Mesothelial cell of epicardium (in vitro differentiated cells): ENCODE data around the gene RABL2B. TPM values are rescaled to one million over a fixed set of nuclear protein-coding genes. Genes with fewer than 3 reads are reported as not detected.

ENCODE experiments used
- DNase-seq, 2 experiments: peaks; one replicate each; pipeline ENCODE4 v3.0.0; 2021; ENCODE audit warnings: low spot score in 2 of 2; ENCODE audit not compliant: unreplicated experiment in 2 of 2
- H3K27ac Mint-ChIP-seq: 2 replicates; pipeline ENCODE4 v1.8.0; 2021; ENCODE audit warnings: mixed read lengths
- H3K27me3 Mint-ChIP-seq: 2 replicates; pipeline ENCODE4 v1.8.0; 2021; ENCODE audit warnings: low read depth, mixed read lengths
- H3K36me3 Mint-ChIP-seq: 2 replicates; pipeline ENCODE4 v1.8.0; 2021; ENCODE audit warnings: mixed read lengths
- H3K4me1 Mint-ChIP-seq: 2 replicates; pipeline ENCODE4 v1.8.0; 2021; ENCODE audit warnings: mixed read lengths
- H3K4me3 Mint-ChIP-seq: 2 replicates; pipeline ENCODE4 v1.8.0; 2021; ENCODE audit warnings: mild to moderate bottlenecking, moderate library complexity, mixed read lengths
- H3K9me3 Mint-ChIP-seq: 2 replicates; pipeline ENCODE4 v1.8.0; 2021; ENCODE audit warnings: mixed read lengths
- CTCF ChIP-seq: fragments of 200-600 bp; sonication (generic); IDR thresholded peaks from one replicate; pipeline ENCODE4 v1.5.0; 2021; ENCODE audit warnings: antibody characterized with exemption; ENCODE audit not compliant: unreplicated experiment
- total RNA-seq: library from RNA; stranded (reverse); gene quantifications from 3 replicates; pipeline ENCODE4 v1.2.1, GENCODE V29; 2021

Gene RABL2B
- total RNA-seq, 1 donor from 2014 or later: 47.5 TPM

GRCh38 chr22:50720301-50721256 lies 62.9 kb downstream of the RABL2B start:
- Mint-ChIP-seq H3K27me3 (peaks cover 58% of the 10 kb centered on the region), H3K9me3 (no peaks in the 10 kb centered on the region), H3K27ac (no peak overlapping the region), H3K36me3 (peaks cover 35% of the 10 kb centered on the region), H3K4me1 (no peaks in the 10 kb centered on the region), H3K4me3 (no peak overlapping the region)
- DNase-seq: no peak
- TF ChIP-seq CTCF: no peak

- Mint-ChIP-seq H3K27me3 (peaks cover 58% of the 10 kb centered on the region), H3K36me3 (peaks cover 32% of the 10 kb centered on the region), H3K9me3 (no peaks in the 10 kb centered on the region), H3K4me3 (peak overlapping the region; percentile 28), H3K27ac (no peak overlapping the region), H3K4me1 (no peaks in the 10 kb centered on the region)
- no peak for DNase-seq
- no peak for TF ChIP-seq CTCF
These were observed 63.6 kb downstream of the RABL2B start for GRCh38 chr22:50719814-50720300.

- TF ChIP-seq CTCF: no peak
- Mint-ChIP-seq H3K9me3 (no peaks in the 10 kb centered on the region), H3K4me3 (no peak overlapping the region), H3K27me3 (peaks cover 58% of the 10 kb centered on the region), H3K4me1 (no peaks in the 10 kb centered on the region), H3K36me3 (peaks cover 30% of the 10 kb centered on the region), H3K27ac (no peak overlapping the region)
- no peak for DNase-seq
These were observed 65.1 kb downstream of the RABL2B start for GRCh38 chr22:50718352-50718709.

GRCh38 chr22:50717709-50718351 lies 65.6 kb downstream of the RABL2B start:
- no peak for DNase-seq
- Mint-ChIP-seq H3K27ac (no peak overlapping the region), H3K27me3 (peaks cover 53% of the 10 kb centered on the region), H3K36me3 (peaks cover 27% of the 10 kb centered on the region), H3K9me3 (no peaks in the 10 kb centered on the region), H3K4me3 (no peak overlapping the region), H3K4me1 (no peaks in the 10 kb centered on the region)
- no peak for TF ChIP-seq CTCF

Other genes with a start within 250 kb of the RABL2B start
- 0.07 to 0.11 TPM (median 0.09 TPM) in 3 replicates for gene KLHDC7B, start 237.7 kb downstream of the RABL2B start, total RNA-seq
- gene SYCE3, start 220.7 kb downstream of the RABL2B start, total RNA-seq: 0.59 to 0.76 TPM in 2 of 3 replicates, not detected in the other
- gene CPT1B, start 205.2 kb downstream of the RABL2B start, total RNA-seq: 109 to 112 TPM (median 111 TPM) in 3 replicates
- gene CHKB, start 200.8 kb downstream of the RABL2B start, total RNA-seq: 115 to 118 TPM (median 116 TPM) in 3 replicates
- 2.8 to 3.2 TPM (median 2.8 TPM) in 3 replicates for gene MAPK8IP2, start 182.8 kb downstream of the RABL2B start, total RNA-seq
- 45.2 to 51.5 TPM (median 49.9 TPM) in 3 replicates for gene ARSA, start 155.5 kb downstream of the RABL2B start, total RNA-seq
- 14.2 to 14.8 TPM (median 14.3 TPM) in 3 replicates for gene SHANK3, start 110.8 kb downstream of the RABL2B start, total RNA-seq
- gene ACR, start 45.4 kb downstream of the RABL2B start, total RNA-seq: 1.0 to 2.2 TPM (median 1.2 TPM) in 3 replicates